SW480 (cell line): Measurements from ENCODE around the gene MRPL41.
A peak's percentile ranks its signal among the peaks of the same experiment; 100 is the strongest.
"Not testable (repeated sequence)": the region's sequence is repeated elsewhere in the genome, so short reads cannot be mapped to it uniquely, and the experiment has no call there.

ENCODE experiments used
- DNase-seq: peaks from one replicate; pipeline ENCODE4 v3.0.0-alpha.2; 2016; ENCODE audit warnings: low spot score

Gene MRPL41

GRCh38 chr9:137551264-137552021, at the start of gene MRPL41:
Gene MRPL41 (plus strand): TSS chr9:137551879. CDS start chr9:137552082, 203 bp downstream.
- peak; percentile 81 for DNase-seq

DNA sequence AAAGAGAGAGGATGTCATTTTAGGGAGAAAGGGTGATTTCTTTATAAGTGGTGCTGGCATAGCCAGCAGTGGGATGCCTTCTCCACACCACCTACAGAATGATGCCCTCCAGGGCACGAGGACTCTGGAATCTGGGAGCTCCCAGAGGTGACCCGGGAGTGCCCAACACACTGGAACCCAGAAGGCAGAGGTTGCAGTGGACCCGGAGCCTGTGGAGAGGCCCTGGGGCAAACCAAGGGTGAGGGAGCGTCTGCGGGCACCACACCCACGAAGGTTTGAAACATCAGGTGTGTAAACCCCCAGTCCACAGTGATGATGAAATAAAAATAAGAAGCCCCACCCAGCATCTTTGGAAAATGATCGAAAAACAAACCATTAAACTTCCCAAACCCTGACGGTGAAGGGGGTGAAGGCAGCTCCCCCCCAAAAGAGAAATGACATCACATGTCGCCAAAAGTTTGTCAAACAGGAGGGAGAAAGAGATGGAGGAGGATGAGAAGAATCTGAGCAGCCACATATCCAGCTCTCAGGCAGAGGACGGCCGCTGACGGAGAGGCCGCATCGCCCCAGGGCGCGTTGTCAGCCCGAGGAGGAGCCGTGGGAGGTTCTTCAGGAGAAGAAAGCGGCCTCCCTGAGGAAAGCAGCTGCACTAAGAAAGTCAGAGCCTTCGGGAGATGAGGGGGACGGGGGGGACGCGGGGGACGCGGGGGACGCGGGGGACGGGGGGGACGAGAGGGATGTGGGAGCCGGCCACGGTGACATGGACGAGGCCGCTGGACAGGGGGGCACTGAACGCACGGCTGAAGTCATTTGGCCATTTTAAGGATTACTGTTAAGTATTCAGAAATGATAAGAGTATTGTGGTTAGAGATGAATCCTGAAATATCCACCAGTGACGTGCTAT, 49.4 kb upstream of the MRPL41 start:
- no peak for DNase-seq

DNA sequence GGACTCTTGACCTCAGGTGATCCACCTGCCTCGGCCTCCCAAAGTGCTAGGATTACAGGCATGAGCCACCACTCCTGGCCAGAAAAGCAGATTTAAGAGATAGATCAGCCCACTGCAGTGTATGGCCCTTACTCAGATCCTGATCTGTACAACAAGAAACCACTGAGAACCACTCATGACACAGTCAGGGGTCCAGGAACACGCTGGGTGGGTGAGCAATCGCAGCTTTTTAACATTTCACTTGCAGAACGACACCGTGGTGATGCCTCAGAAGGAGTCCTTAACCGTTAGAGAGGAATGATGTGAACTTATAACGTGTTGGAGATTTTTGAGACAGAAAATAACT, 47.3 kb upstream of the MRPL41 start:
- no peak for DNase-seq

DNA sequence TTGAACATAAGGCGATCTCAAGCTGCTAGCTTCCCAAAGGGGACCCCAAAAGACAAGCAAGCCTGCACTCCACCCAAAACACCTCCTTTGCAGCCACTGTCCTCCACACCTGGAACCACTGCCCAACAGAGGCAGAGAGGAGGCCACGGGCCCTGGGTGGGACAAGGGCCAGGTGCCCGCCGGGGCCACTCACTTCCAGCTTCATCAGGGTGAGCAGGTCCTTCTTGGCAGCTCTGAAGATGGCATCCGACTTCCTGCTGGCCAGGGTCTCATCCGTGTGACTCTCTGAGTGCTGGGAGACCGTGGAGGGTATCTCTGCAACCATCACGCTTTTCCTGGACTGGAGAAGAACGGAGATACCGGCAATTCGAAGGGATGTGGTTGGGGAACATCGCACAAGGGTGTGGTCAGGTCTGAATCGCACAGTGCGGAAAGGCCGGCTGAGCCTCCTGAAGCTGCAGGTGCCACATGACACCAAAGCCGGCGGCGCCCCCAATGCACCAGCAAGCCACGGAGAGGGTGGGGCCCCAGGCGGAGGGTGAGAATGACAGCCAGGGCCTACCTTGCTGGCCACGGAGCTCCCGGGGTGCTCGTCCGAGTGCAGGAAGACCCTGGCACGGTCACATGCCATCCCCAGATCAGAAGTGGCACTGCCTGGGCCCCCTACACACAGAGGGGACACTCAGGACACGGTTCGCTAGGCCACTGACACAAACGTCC, 46.1 kb upstream of the MRPL41 start:
- DNase-seq: peak; percentile 89

DNA sequence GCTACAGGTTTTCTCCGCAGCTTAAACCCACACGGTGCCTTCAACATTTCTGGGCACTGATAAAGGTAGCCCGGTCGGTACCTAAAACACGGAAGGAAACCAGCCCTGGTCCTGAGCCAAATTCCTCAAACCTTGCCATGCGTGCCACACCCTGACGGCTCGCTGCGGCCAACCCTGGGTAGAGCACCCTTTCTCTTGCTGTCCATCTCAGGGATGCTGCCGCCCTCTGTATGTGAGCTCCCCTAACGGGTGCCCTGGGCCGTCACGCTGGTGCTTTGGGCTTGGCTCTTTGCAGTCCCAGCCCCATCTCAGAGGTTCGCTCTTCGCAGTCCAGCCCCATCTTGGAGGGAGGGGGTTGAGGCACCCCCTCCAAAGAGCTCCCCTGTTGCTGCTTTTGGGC, 45.4 kb upstream of the MRPL41 start:
- peak; percentile 91 for DNase-seq

DNA sequence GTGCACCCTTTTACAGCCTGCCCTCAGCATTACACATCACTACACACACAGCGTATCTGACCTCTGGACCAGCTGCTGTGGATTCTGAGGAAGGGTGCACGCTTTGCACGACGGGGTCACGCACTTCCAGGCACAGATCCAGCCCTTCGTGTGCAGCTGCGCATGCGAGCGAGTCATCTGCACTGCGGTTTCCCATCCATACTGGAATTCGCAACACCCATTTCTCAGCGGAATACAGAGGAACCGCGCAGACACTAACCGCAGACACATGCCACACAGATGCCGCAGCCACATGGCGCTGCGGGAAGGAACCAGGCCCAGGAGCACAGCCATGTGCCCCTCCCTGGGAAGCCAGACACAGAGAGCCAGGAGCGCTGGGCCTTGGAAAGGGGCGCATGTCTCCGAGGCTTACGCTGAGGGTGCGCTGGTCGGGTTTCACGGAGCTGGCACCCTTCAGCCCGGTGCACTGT, 44.9 kb upstream of the MRPL41 start:
- peak; percentile 93 for DNase-seq

GRCh38 chr9:137509198-137509597, 42.5 kb upstream of the MRPL41 start:
- no peak for DNase-seq

GRCh38 chr9:137511126-137511525, 40.6 kb upstream of the MRPL41 start:
- not testable (repeated sequence) for DNase-seq

DNA sequence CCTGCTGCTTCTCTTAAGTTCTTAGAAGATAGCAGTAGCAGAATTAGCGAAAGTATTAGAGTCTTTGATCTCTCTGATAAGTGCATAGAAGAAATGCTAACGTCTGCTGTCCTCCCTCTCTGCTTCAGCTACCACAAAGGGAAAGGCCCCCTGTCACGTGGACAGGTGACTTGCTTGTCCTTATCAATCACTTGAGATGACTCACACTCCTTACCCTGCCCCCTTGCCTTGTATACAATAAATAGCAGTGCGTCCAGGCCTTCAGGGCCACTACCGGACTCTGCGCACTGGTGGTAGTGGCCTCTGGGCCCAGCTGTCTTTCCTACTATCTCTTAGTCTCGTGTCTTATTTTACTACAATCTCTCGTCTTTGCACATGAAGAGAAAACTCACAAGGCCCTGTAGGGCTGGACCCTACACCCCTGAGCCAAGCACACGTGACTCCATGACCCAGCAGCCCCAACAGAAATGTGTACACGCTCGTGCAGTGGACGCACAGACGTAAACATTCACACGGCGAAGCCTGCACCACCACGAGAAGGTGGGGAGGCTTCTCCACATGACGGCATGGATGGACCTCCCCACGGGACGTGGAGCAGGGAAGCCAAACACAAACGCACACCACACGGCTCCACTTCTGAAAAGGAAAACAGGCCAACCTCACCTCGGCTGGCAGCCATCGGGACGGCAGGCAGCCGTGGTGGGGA, 39.8 kb upstream of the MRPL41 start:
- DNase-seq: no peak

- DNase-seq: not testable (repeated sequence)
Observed at GRCh38 chr9:137513136-137513535, 38.5 kb upstream of the MRPL41 start.

DNA sequence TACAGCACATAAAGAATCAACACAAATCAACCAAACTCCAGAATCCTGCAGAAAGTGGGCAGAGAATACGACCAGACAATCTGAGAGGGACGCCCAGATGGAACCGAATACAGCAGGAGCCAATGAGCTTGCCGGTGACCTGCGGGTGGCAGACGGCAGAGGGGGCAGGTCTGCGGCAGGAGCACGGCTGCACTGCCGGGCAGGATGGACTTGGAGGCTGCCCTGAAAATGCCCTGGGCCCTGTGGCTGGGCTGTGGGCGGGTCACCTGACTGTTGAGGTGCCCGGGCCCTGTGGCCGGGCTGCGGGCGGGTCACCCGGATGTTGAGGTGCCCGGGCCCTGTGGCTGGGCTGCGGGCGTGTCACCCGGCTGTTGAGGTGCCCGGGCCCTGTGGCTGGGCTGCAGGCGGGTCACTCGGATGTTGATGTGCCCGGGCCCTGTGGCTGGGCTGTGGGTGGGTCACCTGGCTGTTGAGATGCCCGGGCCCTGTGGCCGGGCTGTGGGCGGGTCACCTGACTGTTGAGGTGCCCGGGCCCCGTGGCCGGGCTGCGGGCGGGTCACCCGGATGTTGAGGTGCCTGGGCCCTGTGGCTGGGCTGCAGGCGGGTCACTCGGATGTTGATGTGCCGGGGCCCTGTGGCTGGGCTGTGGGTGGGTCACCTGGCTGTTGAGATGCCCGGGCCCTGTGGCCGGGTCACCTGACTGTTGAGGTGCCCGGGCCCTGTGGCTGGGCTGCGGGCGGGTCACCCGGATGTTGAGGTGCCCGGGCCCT, 37.7 kb upstream of the MRPL41 start:
- peak; percentile 88 for DNase-seq

DNA sequence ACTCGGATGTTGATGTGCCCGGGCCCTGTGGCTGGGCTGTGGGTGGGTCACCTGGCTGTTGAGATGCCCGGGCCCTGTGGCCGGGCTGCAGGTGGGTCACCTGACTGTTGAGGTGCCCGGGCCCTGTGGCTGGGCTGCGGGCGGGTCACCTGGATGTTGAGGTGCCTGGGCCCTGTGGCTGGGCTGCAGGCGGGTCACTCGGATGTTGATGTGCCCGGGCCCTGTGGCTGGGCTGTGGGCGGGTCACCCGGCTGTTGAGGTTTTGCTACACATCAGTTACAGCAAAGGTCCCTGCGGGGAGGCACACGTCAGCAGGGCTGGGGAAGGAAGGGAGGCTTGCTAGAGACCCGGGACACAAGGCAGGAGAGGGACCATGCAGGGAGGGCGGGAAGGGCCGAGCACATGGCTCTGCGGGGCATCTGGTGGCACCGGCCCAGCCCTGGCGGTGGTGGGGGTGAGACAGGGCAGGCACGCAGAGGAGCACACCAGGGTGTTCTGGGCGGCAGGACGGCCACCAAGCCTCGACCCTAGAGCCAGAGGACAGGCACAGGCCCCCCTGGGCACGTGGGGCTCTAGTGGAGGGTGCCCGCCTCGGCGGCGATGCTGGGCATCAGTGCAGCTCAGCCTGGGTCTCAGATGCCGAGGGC, 36.9 kb upstream of the MRPL41 start:
- peak; percentile 67 for DNase-seq

DNA sequence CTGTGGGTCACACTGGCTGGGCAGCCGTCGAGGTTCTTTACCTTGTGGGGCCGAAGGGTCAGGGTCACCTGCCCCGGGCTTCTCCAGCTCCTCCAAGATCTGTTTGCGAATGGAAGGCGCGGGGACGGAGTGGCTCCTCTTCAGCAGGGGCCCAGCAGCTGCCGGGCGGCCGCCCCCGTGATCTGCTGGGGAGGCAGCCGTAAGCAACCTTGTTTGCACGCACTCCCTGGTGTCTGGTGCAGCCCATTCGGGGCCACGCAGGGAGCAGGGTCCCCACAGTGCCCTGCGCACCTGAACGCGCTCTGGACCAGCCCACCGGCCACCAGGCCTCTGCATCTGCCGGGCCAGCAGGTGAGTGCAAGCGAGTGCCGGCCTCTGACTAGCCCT, 36.3 kb upstream of the MRPL41 start:
- no peak for DNase-seq

- peak; percentile 37 for DNase-seq
Observed at GRCh38 chr9:137516144-137516917, 35.3 kb upstream of the MRPL41 start.

- DNase-seq: not testable (repeated sequence)
Observed at GRCh38 chr9:137518661-137519459, 32.8 kb upstream of the MRPL41 start.

GRCh38 chr9:137519553-137519952, 32.1 kb upstream of the MRPL41 start:
- DNase-seq: no peak

DNA sequence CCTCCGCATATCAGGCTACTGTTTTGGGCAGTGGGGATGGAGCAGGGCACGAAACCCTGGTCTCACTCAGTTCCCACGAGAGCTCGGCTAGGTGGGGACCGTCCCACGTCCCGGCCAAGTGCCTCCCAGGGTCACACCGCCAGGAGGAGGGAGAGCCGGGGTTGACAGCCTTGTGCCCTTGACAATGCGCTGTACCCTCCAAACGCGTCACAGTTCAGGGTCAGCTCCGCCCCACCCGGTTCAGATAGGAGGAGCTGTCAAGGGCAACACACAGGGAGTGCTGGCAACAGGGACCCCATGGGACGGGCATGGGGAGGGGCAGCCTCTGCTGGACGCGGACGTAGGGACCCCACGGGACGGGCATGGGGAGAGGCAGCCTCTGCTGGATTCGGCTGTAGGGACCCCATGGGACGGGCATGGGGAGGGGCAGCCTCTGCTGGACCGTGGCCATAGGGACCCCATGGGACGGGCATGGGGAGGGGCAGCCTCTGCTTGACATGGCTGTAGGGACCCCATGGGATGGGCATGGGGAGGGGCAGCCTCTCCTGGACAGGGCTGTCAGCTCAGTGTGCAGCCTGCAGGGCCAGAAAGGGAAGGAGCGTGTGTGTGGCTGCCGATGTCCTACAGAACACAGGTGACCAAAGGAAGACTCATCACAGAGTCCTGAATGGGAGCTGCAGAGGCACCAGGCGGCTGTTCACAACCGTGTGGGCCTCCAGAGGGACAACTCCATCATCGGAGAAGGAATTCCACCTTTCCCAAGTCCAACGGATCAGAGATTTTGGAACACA, 30.9 kb upstream of the MRPL41 start:
- DNase-seq: no peak

DNA sequence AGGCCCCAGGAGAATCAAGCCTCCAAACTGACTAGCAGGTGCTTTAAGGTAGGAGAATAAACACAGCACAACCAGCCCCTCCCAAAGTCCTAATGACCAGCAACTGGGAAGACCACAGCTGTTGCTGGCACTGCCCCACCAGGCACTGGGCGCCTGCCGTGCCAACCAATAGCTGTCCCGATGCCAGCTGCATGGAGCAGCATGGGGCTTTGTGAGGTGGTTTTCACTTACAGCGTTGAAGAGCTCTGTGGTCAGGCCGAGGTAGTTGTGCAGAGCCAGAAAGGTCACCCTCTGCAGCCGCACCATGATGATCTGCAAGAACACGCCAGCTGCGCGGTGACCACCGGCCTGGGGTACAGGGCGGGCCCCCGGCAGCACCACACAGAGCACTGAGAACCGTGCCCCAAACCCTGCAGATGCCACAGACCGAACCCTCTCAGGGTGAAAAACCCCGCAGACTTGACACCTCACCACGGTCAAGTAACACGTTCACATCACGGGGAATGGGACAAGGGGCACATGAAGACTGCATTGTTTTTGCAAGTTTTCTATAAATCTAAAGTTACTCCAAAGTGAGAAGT, 30.2 kb upstream of the MRPL41 start:
- no peak for DNase-seq
